HuH-7.5 (cell line): ENCODE data around the gene TMEM203.
"Not testable (repeated sequence)": the region's sequence is repeated elsewhere in the genome, so short reads cannot be mapped to it uniquely, and the experiment has no call there.

ENCODE experiments used
- DNase-seq: peaks from one replicate; pipeline ENCODE4 v3.0.0; 2011; ENCODE audit warnings: low spot score

Gene TMEM203

GRCh38 chr9:137205126-137206069 is at the start of gene TMEM203, which contains the start of gene NDOR1:
TSS of gene TMEM203 (minus strand) at chr9:137205648. CDS start at chr9:137205414, 234 bp downstream.
TSS of gene NDOR1 (plus strand) at chr9:137205700. CDS start at chr9:137205778, 78 bp downstream.
- DNase-seq = peak; percentile 96

DNA sequence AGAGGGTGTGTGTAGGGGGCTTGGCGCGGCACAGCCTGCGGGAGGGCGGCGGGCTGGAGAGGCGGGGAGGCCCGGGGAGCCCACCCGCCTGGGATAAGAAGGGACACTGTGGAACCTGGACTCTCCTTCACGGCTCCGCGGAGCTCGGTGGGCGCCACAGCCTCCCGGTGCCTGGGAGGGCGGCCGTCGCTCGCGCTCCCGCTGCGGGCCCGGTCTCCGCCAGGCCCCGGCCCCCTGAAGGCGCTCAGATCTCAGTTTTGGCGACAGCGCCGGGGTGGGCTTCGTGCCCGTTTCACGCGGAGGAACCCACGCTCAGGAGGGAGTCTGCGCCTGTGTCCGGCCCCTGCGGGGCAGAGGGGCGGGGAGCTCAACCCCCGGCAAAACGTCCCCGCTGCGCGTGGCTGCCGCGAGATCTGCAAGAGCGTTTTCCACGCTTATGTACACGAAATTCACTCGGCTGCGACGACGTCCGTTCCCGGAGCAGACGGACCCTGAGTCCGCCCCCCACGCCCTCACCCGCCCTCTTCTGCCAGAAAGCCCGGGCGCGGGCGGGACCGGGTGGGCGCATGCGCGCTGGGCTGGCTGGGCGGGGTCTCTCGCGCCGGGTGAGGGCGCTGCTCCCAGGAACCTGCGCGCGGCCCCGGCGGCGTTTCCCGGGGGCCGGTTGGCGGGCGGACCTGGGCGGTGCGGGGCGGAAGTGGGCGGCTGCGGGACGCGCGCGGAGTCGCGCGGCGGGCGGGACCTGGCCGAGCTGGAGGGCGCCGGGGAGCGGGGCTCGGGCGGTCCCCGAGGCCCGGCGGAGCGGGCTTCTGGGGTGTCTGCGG is 49.4 kb upstream of the TMEM203 start, which contains the start of gene NELFB:
NELFB (plus strand) TSS at position 704 of the 824 bp plus-strand sequence.
- peak; percentile 99 for DNase-seq

DNA sequence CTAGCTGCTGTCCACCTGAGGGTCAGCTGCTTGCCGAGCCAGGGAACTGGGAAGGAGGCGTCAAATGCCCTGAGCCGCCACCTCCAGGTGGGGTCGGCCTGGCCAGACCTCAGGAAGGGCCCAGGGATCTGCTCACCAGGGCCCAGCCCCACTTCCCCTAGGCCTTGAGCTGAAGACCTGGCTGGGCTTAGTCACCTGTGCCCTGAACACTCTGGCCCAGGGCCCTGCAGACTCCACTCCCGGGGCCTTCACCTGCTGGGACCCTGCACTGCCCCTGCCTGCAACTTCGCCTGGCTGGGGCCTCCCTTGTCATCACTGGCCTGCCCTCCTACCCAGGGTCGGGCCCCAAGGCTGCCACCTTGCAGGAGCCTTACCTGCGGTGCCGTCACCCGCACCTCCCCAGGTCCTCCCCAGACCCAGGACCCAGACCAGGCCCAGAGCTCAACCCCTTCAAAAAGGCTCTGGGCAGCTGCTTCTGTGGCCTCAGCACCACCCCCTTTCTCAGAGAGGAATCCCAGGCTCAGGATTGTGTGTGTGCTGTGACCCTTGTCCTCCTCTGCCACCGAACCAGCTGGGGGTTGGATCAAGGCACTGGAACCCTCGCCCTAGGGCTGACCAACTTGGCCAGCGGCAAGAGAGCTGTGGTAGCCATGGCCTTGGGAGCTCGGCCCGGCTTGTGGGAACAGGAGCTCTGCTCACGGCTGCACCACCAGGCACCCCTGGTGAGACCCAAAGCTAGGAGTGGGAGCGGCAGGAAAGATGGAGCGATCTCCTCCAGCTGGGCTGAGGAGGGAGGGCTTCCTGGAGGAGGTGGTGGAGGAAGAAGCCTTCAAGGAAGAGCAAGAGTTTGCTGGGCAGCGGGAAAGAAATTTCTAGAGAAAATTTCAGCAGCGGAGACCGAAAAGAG is 48.5 kb upstream of the TMEM203 start:
- no peak for DNase-seq

DNA sequence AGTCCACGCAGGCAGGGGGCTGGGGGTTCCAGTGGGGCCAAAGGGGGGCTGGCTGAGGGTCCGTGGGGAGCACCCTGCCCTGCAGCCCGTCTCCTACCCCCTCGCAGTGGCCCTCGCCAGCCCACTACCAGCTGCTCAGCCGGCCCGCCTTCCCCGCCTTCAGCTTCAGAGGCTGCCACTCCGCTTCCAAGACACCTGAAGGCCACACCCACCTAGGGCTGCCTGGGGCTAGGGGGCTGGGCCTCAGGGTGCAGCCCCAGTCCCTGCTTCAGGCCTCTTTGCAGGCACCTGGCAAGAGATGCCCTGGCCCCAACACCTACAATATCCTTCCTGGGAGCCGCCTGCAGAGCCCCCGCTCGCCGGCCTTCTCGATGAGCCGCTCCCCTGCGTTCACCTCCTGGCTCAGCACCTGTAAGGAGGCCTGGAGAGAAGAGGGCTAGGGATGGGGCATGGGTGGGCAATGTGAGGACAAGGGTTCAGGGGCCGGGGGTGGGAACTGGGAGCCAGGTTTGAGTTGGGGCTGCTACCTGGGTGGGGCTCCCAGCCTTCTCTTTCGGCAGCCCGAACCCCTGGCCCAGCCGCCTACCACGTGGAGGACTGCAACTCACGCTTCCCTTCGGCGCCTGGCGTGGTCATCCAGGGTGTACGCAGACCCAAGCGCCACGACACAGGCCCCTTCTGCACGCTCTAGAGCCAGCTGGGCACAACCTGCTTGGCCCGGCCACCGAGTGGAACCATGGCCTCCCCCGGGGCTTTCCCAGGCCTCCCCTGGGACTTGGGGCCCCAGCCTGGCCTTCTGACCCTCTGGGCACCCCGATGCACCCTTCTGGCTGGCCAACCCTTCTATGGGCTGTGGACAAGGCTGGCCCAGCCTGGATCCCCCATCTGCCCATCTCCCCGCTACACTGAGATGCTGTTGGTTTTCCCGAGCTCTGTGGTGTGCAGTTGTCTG is 47.4 kb upstream of the TMEM203 start:
- no peak for DNase-seq

DNA sequence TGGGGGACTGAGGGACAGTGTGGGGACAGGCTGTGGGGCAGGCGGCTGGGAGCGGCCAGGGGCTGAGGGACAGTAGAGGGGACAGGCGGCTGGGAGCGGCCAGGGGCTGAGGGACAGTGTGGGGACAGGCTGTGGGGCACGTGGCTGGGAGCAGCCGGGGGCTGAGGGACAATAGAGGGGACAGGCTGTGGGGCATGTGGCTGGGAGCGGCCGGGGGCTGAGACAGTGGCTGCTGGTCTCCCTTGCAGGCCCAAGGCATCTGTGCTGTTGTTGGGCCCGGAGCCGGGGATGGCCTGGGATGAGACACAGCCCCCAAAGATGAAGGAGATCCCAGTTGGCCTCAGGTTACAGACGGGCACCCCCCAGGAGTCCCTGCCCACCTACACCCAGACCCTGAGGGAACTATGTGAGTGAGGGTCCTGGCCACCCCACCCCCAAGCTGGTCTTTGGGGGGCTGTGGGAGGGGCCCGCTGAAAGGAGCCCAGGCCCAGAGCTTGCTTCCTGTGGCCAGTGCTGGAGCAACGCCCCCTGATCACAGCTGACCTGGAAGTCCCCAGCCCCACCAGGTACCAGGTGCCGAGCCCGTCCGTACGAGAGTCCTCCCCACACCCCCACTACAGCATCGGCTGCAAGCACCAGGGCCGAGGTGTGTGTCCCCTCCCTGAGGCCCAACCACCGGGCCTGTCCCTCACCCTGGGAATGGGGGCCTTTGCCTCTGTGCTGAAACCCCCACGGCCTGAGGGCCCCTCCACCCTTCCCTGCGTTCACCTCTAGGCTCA is 46.2 kb upstream of the TMEM203 start:
- no peak for DNase-seq

- no peak for DNase-seq
Observed at GRCh38 chr9:137251194-137251461, 45.7 kb upstream of the TMEM203 start, which contains the start of gene STPG3. TSS of gene STPG3 (plus strand) at chr9:137251286. CDS start at chr9:137251287, 1 bp downstream.

DNA sequence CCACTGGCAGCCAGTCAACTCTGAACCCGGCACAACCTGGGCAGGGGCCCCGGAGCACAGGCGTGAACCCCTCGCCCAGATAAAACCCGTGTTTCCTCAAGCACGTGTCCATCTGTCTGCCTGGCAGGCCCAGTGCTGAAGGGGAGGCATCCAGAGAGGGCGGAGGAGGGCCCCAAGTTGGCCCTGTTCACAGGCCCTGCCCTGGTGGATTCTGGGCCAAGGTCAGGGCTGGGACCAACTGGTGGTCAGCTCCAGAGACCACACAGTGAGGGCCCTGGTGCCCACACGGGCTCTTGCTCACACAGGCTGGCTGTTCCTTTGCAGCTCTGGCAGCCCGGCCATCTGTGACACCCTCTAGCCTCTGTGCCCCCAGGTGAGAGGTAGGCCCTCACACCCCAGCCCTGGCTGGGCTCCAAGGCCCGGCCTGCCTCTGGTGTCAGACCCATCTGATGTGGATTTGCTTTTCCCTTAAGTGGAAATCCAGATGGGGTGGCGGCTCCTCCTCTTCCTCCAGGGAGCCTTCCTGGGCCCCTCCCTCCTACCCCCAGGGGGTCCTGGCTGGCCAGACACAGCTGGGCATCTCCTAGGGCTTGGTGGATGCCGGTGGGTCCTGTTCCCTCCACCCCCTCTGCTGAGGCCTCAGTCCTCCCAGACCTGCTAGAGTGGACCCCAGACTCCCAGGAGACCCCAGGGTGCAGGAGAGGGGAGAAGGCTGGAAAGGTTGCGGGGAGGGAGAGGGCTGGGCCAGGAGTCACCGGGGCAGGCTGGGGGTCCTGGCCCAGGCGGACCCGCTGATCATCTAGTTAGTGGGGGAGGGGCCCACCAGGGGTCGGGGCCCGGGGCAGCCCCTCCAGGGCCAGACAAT is 45.1 kb upstream of the TMEM203 start:
- DNase-seq = no peak

DNA sequence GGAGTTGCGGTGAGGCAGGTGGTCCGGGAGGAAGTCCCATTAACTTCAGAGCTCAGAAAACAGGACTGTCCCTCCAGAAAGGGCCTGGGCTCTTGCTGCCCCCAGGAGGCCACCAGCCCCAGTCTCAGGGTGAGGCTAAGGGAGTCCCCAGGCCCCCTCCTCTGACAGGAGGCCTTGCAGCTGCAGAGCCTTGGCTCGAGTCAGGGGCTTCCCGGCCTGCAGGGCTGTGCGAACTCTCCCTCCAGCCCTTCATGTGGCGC is 42.4 kb upstream of the TMEM203 start:
- no peak for DNase-seq

GRCh38 chr9:137247135-137247915 is 41.9 kb upstream of the TMEM203 start:
- no peak for DNase-seq

DNA sequence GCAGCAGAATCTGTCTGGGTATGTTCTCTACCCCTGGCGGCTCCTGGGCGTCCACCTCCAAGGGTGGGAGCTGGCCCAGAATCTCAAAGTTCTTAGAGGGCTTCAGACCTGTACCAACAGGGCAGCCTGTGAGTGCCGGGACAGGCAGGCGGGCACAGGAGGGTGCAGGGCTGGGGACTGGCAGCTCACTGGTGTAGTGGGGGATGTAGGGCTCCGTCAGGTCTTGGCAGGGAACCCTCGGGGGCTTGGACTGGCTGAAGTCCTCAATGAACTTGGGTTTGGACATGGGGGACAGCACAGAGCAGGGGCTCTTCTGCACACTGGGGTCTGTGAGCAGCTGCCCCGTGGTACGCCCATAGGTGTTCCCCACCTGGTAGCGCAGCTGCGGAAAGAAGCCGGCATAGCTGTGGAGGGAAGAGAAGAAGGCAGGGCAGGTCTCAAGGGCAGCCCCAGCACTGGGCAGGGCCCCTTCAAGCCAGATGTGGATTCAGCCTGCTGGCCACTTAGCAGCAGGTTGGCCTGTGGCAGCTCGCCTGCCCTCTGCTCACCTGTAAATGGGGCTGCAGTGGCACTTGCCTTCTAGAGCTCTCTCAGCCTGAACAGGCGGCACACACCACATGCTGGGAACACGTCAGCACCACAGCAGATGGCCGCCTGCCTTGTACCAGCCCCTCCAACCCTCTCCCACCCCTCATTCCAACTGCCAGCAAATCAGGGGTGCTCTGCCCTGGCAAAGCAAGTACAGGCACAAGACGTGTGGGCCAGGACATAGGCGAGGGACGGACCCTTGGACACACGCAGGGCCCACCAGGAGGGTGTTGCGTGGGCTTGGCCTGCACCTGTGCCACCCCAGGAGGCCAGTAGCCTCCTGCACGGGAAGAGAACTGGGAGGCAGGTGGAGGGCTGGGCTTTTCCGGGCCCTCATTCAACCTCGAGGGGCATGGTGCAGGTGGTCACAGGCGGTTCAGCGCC is 40.3 kb upstream of the TMEM203 start:
- no peak for DNase-seq

- no peak for DNase-seq
Observed at GRCh38 chr9:137244486-137245449, 39.3 kb upstream of the TMEM203 start.

GRCh38 chr9:137243626-137244485 is 38.4 kb upstream of the TMEM203 start:
- DNase-seq = no peak

GRCh38 chr9:137243266-137243625 is 37.8 kb upstream of the TMEM203 start:
- not testable (repeated sequence) for DNase-seq

- DNase-seq = no peak
Observed at GRCh38 chr9:137242269-137243203, 37.1 kb upstream of the TMEM203 start.
